ENCODE results near the gene MT1G.

DNA sequence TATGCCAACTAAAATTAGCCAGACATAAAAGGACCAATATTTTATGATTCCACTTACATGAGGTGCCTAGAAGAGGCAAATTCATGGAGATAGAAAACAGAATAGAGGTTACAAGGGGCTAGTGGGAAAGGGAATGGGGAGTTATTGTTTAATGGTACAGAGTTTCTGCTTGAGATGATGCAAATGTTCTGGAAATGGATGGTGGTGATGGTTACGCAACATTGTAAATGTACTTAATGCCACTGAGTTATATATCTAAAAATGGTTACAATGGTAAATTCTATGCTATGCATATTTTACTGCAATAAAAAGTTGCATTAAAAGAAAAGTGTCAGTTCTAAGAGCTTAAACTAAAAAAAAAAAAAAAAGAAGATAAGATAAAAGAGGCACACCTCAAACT lies 32.3 kb upstream of the MT1G start:
- TF ChIP-seq, protein P1, sequence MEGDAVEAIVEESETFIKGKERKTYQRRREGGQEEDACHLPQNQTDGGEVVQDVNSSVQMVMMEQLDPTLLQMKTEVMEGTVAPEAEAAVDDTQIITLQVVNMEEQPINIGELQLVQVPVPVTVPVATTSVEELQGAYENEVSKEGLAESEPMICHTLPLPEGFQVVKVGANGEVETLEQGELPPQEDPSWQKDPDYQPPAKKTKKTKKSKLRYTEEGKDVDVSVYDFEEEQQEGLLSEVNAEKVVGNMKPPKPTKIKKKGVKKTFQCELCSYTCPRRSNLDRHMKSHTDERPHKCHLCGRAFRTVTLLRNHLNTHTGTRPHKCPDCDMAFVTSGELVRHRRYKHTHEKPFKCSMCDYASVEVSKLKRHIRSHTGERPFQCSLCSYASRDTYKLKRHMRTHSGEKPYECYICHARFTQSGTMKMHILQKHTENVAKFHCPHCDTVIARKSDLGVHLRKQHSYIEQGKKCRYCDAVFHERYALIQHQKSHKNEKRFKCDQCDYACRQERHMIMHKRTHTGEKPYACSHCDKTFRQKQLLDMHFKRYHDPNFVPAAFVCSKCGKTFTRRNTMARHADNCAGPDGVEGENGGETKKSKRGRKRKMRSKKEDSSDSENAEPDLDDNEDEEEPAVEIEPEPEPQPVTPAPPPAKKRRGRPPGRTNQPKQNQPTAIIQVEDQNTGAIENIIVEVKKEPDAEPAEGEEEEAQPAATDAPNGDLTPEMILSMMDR (conservative IDR thresholded peaks at IDR 0.05; ENCODE audit: low read length), result no peak
- no peak for TF ChIP-seq EZH2phosphoT487 (IDR thresholded peaks at IDR 0.05; ENCODE audit: borderline replicate concordance, low read depth, low read length)
